T-helper 17 cell (primary cell): ENCODE data around the gene NAV2. TPM values are rescaled to one million over a fixed set of nuclear protein-coding genes. Genes with fewer than 3 reads are reported as not detected.

ENCODE experiments used
- ATAC-seq: fragments of 150-1000 bp; cut with Tn5 transposase; 2 replicates; pipeline ENCODE4 v1.10.0; 2021; ENCODE audit warnings: mild to moderate bottlenecking, moderate library complexity
- DNase-seq, 3 donors: peaks; one replicate each; pipeline versions ENCODE4 v3.0.0 to v3.0.0-alpha.2; 2020 to 2021
- H3K9me3 ChIP-seq: one replicate; pipeline ENCODE4 v1.7.0; 2013; ENCODE audit warnings: low read length, mild to moderate bottlenecking; ENCODE audit not compliant: control insufficient read depth, poor library complexity, severe bottlenecking
- H3K27ac Mint-ChIP-seq: one replicate; pipeline ENCODE4 v1.8.0; 2022; ENCODE audit warnings: mild to moderate bottlenecking, moderate library complexity, mixed read lengths
- H3K27me3 Mint-ChIP-seq: one replicate; pipeline ENCODE4 v1.8.0; 2022; ENCODE audit warnings: mixed read lengths
- H3K36me3 Mint-ChIP-seq: one replicate; pipeline ENCODE4 v1.8.0; 2022; ENCODE audit warnings: low read depth, mixed read lengths
- H3K4me1 Mint-ChIP-seq: one replicate; pipeline ENCODE4 v1.8.0; 2022; ENCODE audit warnings: mild to moderate bottlenecking, mixed read lengths
- H3K4me3 Mint-ChIP-seq: one replicate; pipeline ENCODE4 v1.8.0; 2022; ENCODE audit warnings: mild to moderate bottlenecking, moderate library complexity, mixed read lengths
- total RNA-seq, 4 donors: library from RNA in 2 of 4; stranded (reverse) in 2 of 4; gene quantifications; one replicate each; pipeline ENCODE4 v1.2.3 and lab custom pipeline; 2022 to 2026

NAV2 gene
- total RNA-seq, 2 donors from 2014 or later, result 0.96 to 1.3 TPM

- ATAC-seq, result no peak
- peaks cover 4% of the 10 kb centered on the region for H3K4me1 Mint-ChIP-seq
- H3K9me3 ChIP-seq, result no peaks in the 10 kb centered on the region
- H3K4me3 Mint-ChIP-seq, result no peak overlapping the region
- H3K27me3 Mint-ChIP-seq, result peaks cover 36% of the 10 kb centered on the region
- peaks cover 3% of the 10 kb centered on the region for H3K36me3 Mint-ChIP-seq
- H3K27ac Mint-ChIP-seq, result no peak overlapping the region
- no peak for DNase-seq
Measured at GRCh38 chr11:19819148-19819547, 106.5 kb downstream of the NAV2 start.

- Mint-ChIP-seq H3K27ac (no peak overlapping the region), H3K4me1 (peaks cover 4% of the 10 kb centered on the region), H3K4me3 (no peak overlapping the region), H3K27me3 (peaks cover 36% of the 10 kb centered on the region), H3K36me3 (peaks cover 3% of the 10 kb centered on the region)
- H3K9me3 ChIP-seq, result no peaks in the 10 kb centered on the region
- ATAC-seq (no peak), DNase-seq (no peak)
Measured at GRCh38 chr11:19820100-19820499, 107.5 kb downstream of the NAV2 start.

- Mint-ChIP-seq H3K4me3 (no peak overlapping the region), H3K27ac (no peak overlapping the region), H3K27me3 (peaks cover 27% of the 10 kb centered on the region), H3K36me3 (peaks cover 3% of the 10 kb centered on the region), H3K4me1 (peaks cover 4% of the 10 kb centered on the region)
- no peaks in the 10 kb centered on the region for H3K9me3 ChIP-seq
- DNase-seq, result no peak
- no peak for ATAC-seq
Measured at GRCh38 chr11:19821412-19821875, 108.8 kb downstream of the NAV2 start.

- H3K4me3 Mint-ChIP-seq, result no peak overlapping the region
- H3K27me3 Mint-ChIP-seq, result peaks cover 32% of the 10 kb centered on the region
- no peak for DNase-seq
- ATAC-seq, result no peak
- peaks cover 4% of the 10 kb centered on the region for H3K4me1 Mint-ChIP-seq
- H3K27ac Mint-ChIP-seq, result no peak overlapping the region
- H3K9me3 ChIP-seq, result no peaks in the 10 kb centered on the region
- H3K36me3 Mint-ChIP-seq, result peaks cover 3% of the 10 kb centered on the region
Measured at GRCh38 chr11:19821993-19822392, 109.4 kb downstream of the NAV2 start.

- DNase-seq (no peak), ATAC-seq (no peak)
- peaks cover 3% of the 10 kb centered on the region for H3K36me3 Mint-ChIP-seq
- no peak overlapping the region for H3K4me3 Mint-ChIP-seq
- peaks cover 34% of the 10 kb centered on the region for H3K27me3 Mint-ChIP-seq
- H3K4me1 Mint-ChIP-seq, result peaks cover 4% of the 10 kb centered on the region
- H3K9me3 ChIP-seq, result no peaks in the 10 kb centered on the region
- H3K27ac Mint-ChIP-seq, result no peak overlapping the region
Measured at GRCh38 chr11:19822531-19822930, 109.9 kb downstream of the NAV2 start.

GRCh38 chr11:19826606-19827005 is 114.0 kb downstream of the NAV2 start:
- H3K9me3 ChIP-seq, result no peaks in the 10 kb centered on the region
- H3K4me1 Mint-ChIP-seq, result no peaks in the 10 kb centered on the region
- ATAC-seq (no peak), DNase-seq (no peak)
- no peaks in the 10 kb centered on the region for H3K36me3 Mint-ChIP-seq
- no peak overlapping the region for H3K27ac Mint-ChIP-seq
- H3K4me3 Mint-ChIP-seq, result no peak overlapping the region
- peaks cover 16% of the 10 kb centered on the region for H3K27me3 Mint-ChIP-seq

- H3K4me3 Mint-ChIP-seq, result no peak overlapping the region
- H3K27me3 Mint-ChIP-seq, result peaks cover 7% of the 10 kb centered on the region
- no peaks in the 10 kb centered on the region for H3K4me1 Mint-ChIP-seq
- DNase-seq (no peak), ATAC-seq (no peak)
- H3K9me3 ChIP-seq, result no peaks in the 10 kb centered on the region
- no peaks in the 10 kb centered on the region for H3K36me3 Mint-ChIP-seq
- H3K27ac Mint-ChIP-seq, result no peak overlapping the region
Measured at GRCh38 chr11:19827399-19828135, 114.9 kb downstream of the NAV2 start.

- Mint-ChIP-seq H3K27me3 (peaks cover 7% of the 10 kb centered on the region), H3K36me3 (peaks cover 2% of the 10 kb centered on the region), H3K27ac (peak overlapping the region; percentile 10), H3K4me1 (no peaks in the 10 kb centered on the region), H3K4me3 (peak overlapping the region; percentile 60)
- ATAC-seq (no peak), DNase-seq (no peak)
- no peaks in the 10 kb centered on the region for H3K9me3 ChIP-seq
Measured at GRCh38 chr11:19828382-19829108, 115.9 kb downstream of the NAV2 start.

- no peak overlapping the region for H3K27ac Mint-ChIP-seq
Measured at GRCh38 chr11:19829109-19829837, 116.6 kb downstream of the NAV2 start.

GRCh38 chr11:19832086-19832750 is 119.6 kb downstream of the NAV2 start:
- no peaks in the 10 kb centered on the region for H3K27me3 Mint-ChIP-seq
- no peak for DNase-seq
- no peaks in the 10 kb centered on the region for H3K4me1 Mint-ChIP-seq
- H3K36me3 Mint-ChIP-seq, result peaks cover 2% of the 10 kb centered on the region
- ATAC-seq, result no peak
- no peaks in the 10 kb centered on the region for H3K9me3 ChIP-seq
- H3K27ac Mint-ChIP-seq, result no peak overlapping the region
- no peak overlapping the region for H3K4me3 Mint-ChIP-seq

More at GRCh38 chr11:19829109-19829837, 116.6 kb downstream of the NAV2 start:
- Mint-ChIP-seq H3K36me3 (peaks cover 2% of the 10 kb centered on the region), H3K4me3 (no peak overlapping the region), H3K27me3 (peaks cover 7% of the 10 kb centered on the region), H3K4me1 (no peaks in the 10 kb centered on the region)
- no peak for ATAC-seq
- no peak for DNase-seq
- H3K9me3 ChIP-seq, result no peaks in the 10 kb centered on the region

GRCh38 chr11:19832901-19833300 is 120.3 kb downstream of the NAV2 start:
- Mint-ChIP-seq H3K4me1 (no peaks in the 10 kb centered on the region), H3K27ac (no peak overlapping the region), H3K27me3 (no peaks in the 10 kb centered on the region), H3K4me3 (no peak overlapping the region), H3K36me3 (peaks cover 2% of the 10 kb centered on the region)
- DNase-seq, result no peak
- no peaks in the 10 kb centered on the region for H3K9me3 ChIP-seq
- no peak for ATAC-seq

- H3K27me3 Mint-ChIP-seq, result no peaks in the 10 kb centered on the region
- peaks cover 2% of the 10 kb centered on the region for H3K36me3 Mint-ChIP-seq
- no peak for DNase-seq
- peaks cover 3% of the 10 kb centered on the region for H3K4me1 Mint-ChIP-seq
- H3K4me3 Mint-ChIP-seq, result no peak overlapping the region
- ATAC-seq, result no peak
- H3K27ac Mint-ChIP-seq, result no peak overlapping the region
- no peaks in the 10 kb centered on the region for H3K9me3 ChIP-seq
Measured at GRCh38 chr11:19834771-19835170, 122.1 kb downstream of the NAV2 start.

GRCh38 chr11:19836666-19837065 is 124.0 kb downstream of the NAV2 start:
- Mint-ChIP-seq H3K4me1 (peaks cover 3% of the 10 kb centered on the region), H3K27me3 (no peaks in the 10 kb centered on the region), H3K36me3 (peaks cover 2% of the 10 kb centered on the region), H3K27ac (no peak overlapping the region), H3K4me3 (no peak overlapping the region)
- ATAC-seq (no peak), DNase-seq (no peak)
- H3K9me3 ChIP-seq, result no peaks in the 10 kb centered on the region
